ENCODE results near the gene FOLH1.
"Not testable (repeated sequence)": the region's sequence is repeated elsewhere in the genome, so short reads cannot be mapped to it uniquely, and the experiment has no call there.

GRCh38 chr11:49186225-49186624 lies 22.2 kb downstream of the FOLH1 start:
- not testable (repeated sequence) for TF ChIP-seq CTCF, POLR2A (IDR thresholded peaks at IDR 0.05)

Measured in heart left ventricle (tissue), 13 donors.